Glutamatergic neuron (in vitro differentiated cells): ENCODE data around the gene ARHGEF40. TPM values are rescaled to one million over a fixed set of nuclear protein-coding genes. Genes with fewer than 3 reads are reported as not detected.
"Not testable (repeated sequence)": the region's sequence is repeated elsewhere in the genome, so short reads cannot be mapped to it uniquely, and the experiment has no call there.

Experiments used
- DNase-seq: peaks from one replicate; pipeline ENCODE4 v3.0.0; 2022
- H3K27ac Mint-ChIP-seq: one replicate; pipeline ENCODE4 v1.8.0; 2020; ENCODE audit warnings: mild to moderate bottlenecking, mixed read lengths, inconsistent platforms; ENCODE audit not compliant: unreplicated experiment
- H3K27me3 Mint-ChIP-seq: one replicate; pipeline ENCODE4 v1.8.0; 2020; ENCODE audit warnings: mild to moderate bottlenecking, moderate library complexity, mixed read lengths, inconsistent platforms; ENCODE audit not compliant: unreplicated experiment
- H3K36me3 Mint-ChIP-seq: one replicate; pipeline ENCODE4 v1.8.0; 2020; ENCODE audit warnings: mild to moderate bottlenecking, mixed read lengths, inconsistent platforms; ENCODE audit not compliant: unreplicated experiment
- H3K4me1 Mint-ChIP-seq: one replicate; pipeline ENCODE4 v1.8.0; 2020; ENCODE audit warnings: mild to moderate bottlenecking, low read depth, mixed read lengths, inconsistent platforms; ENCODE audit not compliant: unreplicated experiment
- H3K4me3 Mint-ChIP-seq: one replicate; pipeline ENCODE4 v1.8.0; 2020; ENCODE audit warnings: mild to moderate bottlenecking, mixed read lengths, inconsistent platforms; ENCODE audit not compliant: unreplicated experiment
- H3K9me3 Mint-ChIP-seq: one replicate; pipeline ENCODE4 v1.8.0; 2020; ENCODE audit warnings: mild to moderate bottlenecking, moderate library complexity, mixed read lengths, inconsistent platforms; ENCODE audit not compliant: unreplicated experiment
- CTCF ChIP-seq: fragments of 200-600 bp; sonication (generic); IDR thresholded peaks from one replicate; pipeline ENCODE4 v1.5.0; 2021; ENCODE audit not compliant: partially characterized antibody, unreplicated experiment
- total RNA-seq: library from RNA; stranded (reverse); fragmentation: NEBNext Ultra II Directional; extraction: Animal tissue kit (Norgen Biotek cat#: 25700); gene quantifications from one replicate; pipeline ENCODE4 v1.2.1, GENCODE V29; 2021; ENCODE audit not compliant: unreplicated experiment

Gene ARHGEF40
- total RNA-seq, 1 donor from 2014 or later: 42.4 TPM

GRCh38 chr14:21039585-21040369 lies 30.3 kb upstream of the ARHGEF40 start:
- H3K4me3 Mint-ChIP-seq: peak overlapping the region; percentile 26
- no peak for TF ChIP-seq CTCF
- H3K27me3 Mint-ChIP-seq: peaks cover 5% of the 10 kb centered on the region

GRCh38 chr14:21040370-21040925 lies 29.7 kb upstream of the ARHGEF40 start:
- Mint-ChIP-seq H3K27ac (peak overlapping the region; percentile 72), H3K4me3 (peak overlapping the region; percentile 26), H3K4me1 (peaks cover 26% of the 10 kb centered on the region), H3K36me3 (no peaks in the 10 kb centered on the region), H3K27me3 (peaks cover 5% of the 10 kb centered on the region), H3K9me3 (peaks cover 8% of the 10 kb centered on the region)
- TF ChIP-seq CTCF: no peak
- no peak for DNase-seq

More at GRCh38 chr14:21039585-21040369, 30.3 kb upstream of the ARHGEF40 start:
- DNase-seq: no peak
- peaks cover 26% of the 10 kb centered on the region for H3K4me1 Mint-ChIP-seq
- no peaks in the 10 kb centered on the region for H3K36me3 Mint-ChIP-seq
- H3K9me3 Mint-ChIP-seq: peaks cover 8% of the 10 kb centered on the region
- H3K27ac Mint-ChIP-seq: peak overlapping the region; percentile 85

- H3K36me3 Mint-ChIP-seq, H3K27ac Mint-ChIP-seq, H3K27me3 Mint-ChIP-seq, DNase-seq, H3K4me3 Mint-ChIP-seq, H3K9me3 Mint-ChIP-seq: not testable (repeated sequence)
- H3K4me1 Mint-ChIP-seq: peaks cover 26% of the 10 kb centered on the region
These were observed 29.2 kb upstream of the ARHGEF40 start for GRCh38 chr14:21040941-21041340.

GRCh38 chr14:21041676-21042433 lies 28.2 kb upstream of the ARHGEF40 start, which contains the start of gene RNASE7:
RNASE7 (plus strand) TSS chr14:21042362; CDS start chr14:21042993, 631 bp downstream.
- peaks cover 8% of the 10 kb centered on the region for H3K9me3 Mint-ChIP-seq
- peaks cover 5% of the 10 kb centered on the region for H3K27me3 Mint-ChIP-seq
- H3K4me1 Mint-ChIP-seq: peaks cover 26% of the 10 kb centered on the region
- H3K36me3 Mint-ChIP-seq: no peaks in the 10 kb centered on the region
- H3K27ac Mint-ChIP-seq: no peak within 1 kb of the TSS
- H3K4me3 Mint-ChIP-seq: no peak within 1 kb of the TSS
- TF ChIP-seq CTCF: no peak
- no peak for DNase-seq

- Mint-ChIP-seq H3K4me3 (no peak overlapping the region), H3K27me3 (peaks cover 7% of the 10 kb centered on the region), H3K36me3 (no peaks in the 10 kb centered on the region), H3K9me3 (peaks cover 8% of the 10 kb centered on the region), H3K4me1 (peaks cover 24% of the 10 kb centered on the region), H3K27ac (no peak overlapping the region)
- DNase-seq: no peak
- TF ChIP-seq CTCF: no peak
These were observed 27.2 kb upstream of the ARHGEF40 start for GRCh38 chr14:21042918-21043317.
